Cardiac muscle cell (in vitro differentiated cells and primary cell): Measurements from ENCODE around the gene RSPH3. TPM values are rescaled to one million over a fixed set of nuclear protein-coding genes. Genes with fewer than 3 reads are reported as not detected.
A peak's percentile ranks its signal among the peaks of the same experiment; 100 is the strongest.

Source experiments
- DNase-seq, 2 donors: peaks; one replicate each; pipeline versions ENCODE4 v3.0.0 to v3.0.0-alpha.2; 2010 to 2017; ENCODE audit warnings: low read depth in 1 of 2, low spot score in 1 of 2
- H3K27ac ChIP-seq: fragments of 200-600 bp; sonication (generic); 2 replicates; pipeline ENCODE4 v1.5.1; 2016
- H3K27me3 ChIP-seq: fragments of 200-600 bp; sonication (generic); 2 replicates; pipeline ENCODE4 v1.6.0; 2016; ENCODE audit warnings: control low read depth
- H3K36me3 ChIP-seq: fragments of 200-600 bp; sonication (generic); 2 replicates; pipeline ENCODE4 v1.5.1; 2016; ENCODE audit warnings: control low read depth
- H3K4me1 ChIP-seq: fragments of 200-600 bp; sonication (generic); 2 replicates; pipeline ENCODE4 v1.8.1; 2017; ENCODE audit warnings: low read depth, mild to moderate bottlenecking, mixed run types
- H3K4me3 ChIP-seq: fragments of 200-600 bp; sonication (generic); 2 replicates; pipeline ENCODE4 v1.5.1; 2016; ENCODE audit warnings: mild to moderate bottlenecking
- H3K9me3 ChIP-seq: fragments of 200-600 bp; sonication (generic); 2 replicates; pipeline ENCODE4 v1.5.1; 2017; ENCODE audit warnings: low read depth, mild to moderate bottlenecking, control low read depth
- polyA plus RNA-seq: library from polyadenylated mRNA; unstranded; fragments of >200 nt; fragmentation: Nextera tagmentation; extraction: Ambion mirVana; gene quantifications from 2 replicates; pipeline ENCODE4 v1.2.1, GENCODE V29; 2016
- total RNA-seq: library from RNA; depleted of rRNA; stranded (reverse); fragments of >200 nt; gene quantifications from 2 replicates; pipeline ENCODE4 v1.2.3, GENCODE V29; 2016
- TF ChIP-seq, protein P1 (sequence below): IDR thresholded peaks from 2 replicates; pipeline ENCODE4 v1.5.1; 2012; ENCODE audit warnings: low read depth, mild to moderate bottlenecking, low read length

The RSPH3 gene
- total and polyA plus RNA-seq, 2 experiments from 2014 or later = 13.8 to 19.7 TPM

DNA sequence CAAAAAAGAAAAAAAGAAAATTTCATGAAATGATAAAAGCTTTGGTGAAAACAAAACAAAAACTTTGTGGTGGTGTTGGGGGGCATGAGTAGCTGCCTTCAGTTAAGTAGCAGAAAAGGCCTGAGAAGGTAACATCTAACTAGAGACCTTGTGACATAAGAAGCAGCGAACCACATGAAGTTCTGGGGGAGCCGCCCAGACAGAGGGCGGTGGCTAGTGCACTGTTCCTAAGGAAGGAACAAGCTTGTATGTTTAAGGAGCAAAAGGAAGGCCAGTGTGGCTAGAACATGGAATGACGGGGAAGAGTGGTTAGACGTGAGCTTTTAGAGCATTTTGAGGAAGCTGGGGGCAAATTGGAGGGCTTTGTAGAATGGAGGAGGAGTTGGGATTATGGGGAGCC lies 7.5 kb upstream of the RSPH3 start:
- Histone ChIP-seq H3K9me3 (no peaks in the 10 kb centered on the region), H3K27ac (no peak overlapping the region), H3K4me1 (peaks cover 7% of the 10 kb centered on the region), H3K27me3 (no peaks in the 10 kb centered on the region), H3K36me3 (no peaks in the 10 kb centered on the region), H3K4me3 (no peak overlapping the region)
- DNase-seq = no peak
- TF ChIP-seq, protein P1, sequence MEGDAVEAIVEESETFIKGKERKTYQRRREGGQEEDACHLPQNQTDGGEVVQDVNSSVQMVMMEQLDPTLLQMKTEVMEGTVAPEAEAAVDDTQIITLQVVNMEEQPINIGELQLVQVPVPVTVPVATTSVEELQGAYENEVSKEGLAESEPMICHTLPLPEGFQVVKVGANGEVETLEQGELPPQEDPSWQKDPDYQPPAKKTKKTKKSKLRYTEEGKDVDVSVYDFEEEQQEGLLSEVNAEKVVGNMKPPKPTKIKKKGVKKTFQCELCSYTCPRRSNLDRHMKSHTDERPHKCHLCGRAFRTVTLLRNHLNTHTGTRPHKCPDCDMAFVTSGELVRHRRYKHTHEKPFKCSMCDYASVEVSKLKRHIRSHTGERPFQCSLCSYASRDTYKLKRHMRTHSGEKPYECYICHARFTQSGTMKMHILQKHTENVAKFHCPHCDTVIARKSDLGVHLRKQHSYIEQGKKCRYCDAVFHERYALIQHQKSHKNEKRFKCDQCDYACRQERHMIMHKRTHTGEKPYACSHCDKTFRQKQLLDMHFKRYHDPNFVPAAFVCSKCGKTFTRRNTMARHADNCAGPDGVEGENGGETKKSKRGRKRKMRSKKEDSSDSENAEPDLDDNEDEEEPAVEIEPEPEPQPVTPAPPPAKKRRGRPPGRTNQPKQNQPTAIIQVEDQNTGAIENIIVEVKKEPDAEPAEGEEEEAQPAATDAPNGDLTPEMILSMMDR = no peak

DNA sequence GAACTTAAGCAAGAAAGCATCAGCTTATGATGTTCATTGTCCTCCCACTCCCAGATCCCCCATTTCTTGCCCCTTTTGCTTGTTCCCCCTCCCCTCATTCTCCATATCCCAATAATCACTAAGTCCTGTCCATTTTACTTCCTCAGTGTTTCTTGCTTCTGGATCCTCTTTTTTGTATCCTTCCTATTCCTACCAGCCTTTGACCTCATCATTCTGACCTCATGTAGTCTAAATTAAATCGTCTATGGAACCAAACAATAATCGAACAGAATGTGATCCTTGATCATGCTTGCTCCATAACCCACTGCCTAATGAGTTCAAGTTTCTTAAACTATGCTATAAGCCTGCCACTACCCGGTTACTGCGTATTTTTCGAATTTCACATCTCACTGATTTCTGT lies 5.4 kb upstream of the RSPH3 start:
- H3K27me3 ChIP-seq = no peaks in the 10 kb centered on the region
- H3K36me3 ChIP-seq = no peaks in the 10 kb centered on the region
- H3K4me3 ChIP-seq = no peak overlapping the region
- H3K4me1 ChIP-seq = peaks cover 13% of the 10 kb centered on the region
- no peak for DNase-seq
- H3K27ac ChIP-seq = no peak overlapping the region
- TF ChIP-seq, protein P1 = no peak
- no peaks in the 10 kb centered on the region for H3K9me3 ChIP-seq

DNA sequence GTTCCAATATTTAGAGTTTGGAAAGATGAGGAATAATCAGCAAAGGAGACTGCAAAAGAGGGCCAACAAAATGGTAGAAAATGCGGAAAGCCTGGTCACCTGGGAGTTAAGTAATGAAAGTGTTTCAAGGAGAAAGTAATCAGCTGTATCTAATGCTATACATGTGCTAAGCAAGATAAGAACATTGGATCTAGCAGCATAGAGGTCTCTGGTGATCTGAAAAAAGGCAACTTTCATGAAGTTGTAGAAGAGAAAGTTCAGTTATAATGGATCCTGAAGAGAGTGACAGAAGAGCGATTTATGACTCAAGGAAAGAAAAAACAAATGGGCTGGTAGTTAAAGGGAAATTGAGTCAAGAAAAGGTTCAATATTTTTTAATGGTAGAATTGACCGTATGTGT lies 4.6 kb upstream of the RSPH3 start:
- Histone ChIP-seq H3K27me3 (no peaks in the 10 kb centered on the region), H3K9me3 (no peaks in the 10 kb centered on the region), H3K4me3 (no peak overlapping the region), H3K27ac (no peak overlapping the region), H3K36me3 (no peaks in the 10 kb centered on the region), H3K4me1 (peaks cover 13% of the 10 kb centered on the region)
- no peak for DNase-seq
- TF ChIP-seq, protein P1 = no peak

DNA sequence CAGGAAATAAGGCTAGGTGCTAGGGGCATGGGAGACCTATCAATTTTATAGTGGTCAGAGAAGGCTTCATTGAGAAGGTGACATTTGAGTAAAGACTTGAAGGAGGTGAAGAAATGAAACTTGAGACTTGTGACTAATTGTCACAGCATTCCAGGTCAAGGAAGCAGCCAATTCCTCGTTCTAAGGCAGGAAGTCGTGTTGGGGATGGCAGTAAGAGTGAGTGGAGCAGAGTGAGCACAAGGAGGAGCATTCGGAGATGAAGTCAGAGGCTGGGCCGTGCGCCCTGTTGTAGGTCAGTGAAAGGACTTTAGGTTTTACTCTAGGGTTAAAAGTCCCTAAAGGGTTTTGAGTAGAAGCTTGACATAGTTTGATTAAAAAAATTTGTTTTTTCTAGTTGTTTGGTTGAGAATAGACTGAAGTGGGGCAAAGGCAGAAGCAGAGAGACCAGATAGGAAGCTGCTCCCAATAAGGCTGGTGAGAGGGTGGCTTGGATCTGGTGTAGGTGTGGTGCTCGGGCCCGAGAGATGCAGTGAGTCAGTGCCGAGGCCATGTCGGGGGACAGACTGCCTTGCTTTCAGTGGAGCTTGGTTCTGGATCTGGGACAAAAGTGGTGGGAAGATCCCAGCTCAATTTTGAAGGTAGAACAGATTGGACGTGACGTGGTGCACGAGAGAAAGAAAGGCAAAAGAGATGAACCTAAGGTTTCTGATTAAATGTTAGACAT lies 2.6 kb upstream of the RSPH3 start:
- H3K4me1 ChIP-seq = peaks cover 13% of the 10 kb centered on the region
- no peaks in the 10 kb centered on the region for H3K27me3 ChIP-seq
- no peaks in the 10 kb centered on the region for H3K36me3 ChIP-seq
- no peaks in the 10 kb centered on the region for H3K9me3 ChIP-seq
- TF ChIP-seq, protein P1 = no peak
- no peak overlapping the region for H3K27ac ChIP-seq
- H3K4me3 ChIP-seq = no peak overlapping the region
- no peak for DNase-seq

DNA sequence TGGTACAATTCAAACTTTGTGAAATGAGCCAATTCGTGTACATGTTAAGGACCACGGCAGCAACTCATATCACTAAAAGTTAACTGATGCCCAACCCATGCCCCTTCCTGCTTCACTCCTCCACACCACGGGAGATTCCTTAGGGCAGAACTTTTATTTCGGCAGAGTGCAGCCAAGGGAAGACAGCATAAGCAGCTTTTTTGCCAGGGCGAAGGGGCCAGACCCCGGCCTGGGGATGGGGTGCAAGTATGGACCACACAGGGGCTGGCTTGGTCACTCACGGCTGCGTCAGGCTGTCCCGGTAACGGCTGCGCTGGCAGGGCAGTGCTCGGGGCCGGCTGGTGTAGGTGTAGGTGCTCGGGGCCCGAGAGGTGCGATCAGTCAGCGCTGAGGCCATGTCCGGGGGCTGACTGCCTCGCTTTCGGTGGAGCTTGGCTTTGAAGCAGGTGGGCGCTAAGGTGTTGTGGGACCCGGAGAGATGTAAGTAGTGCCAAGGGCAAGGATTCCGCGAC lies 792 bp downstream of the RSPH3 start:
- Histone ChIP-seq H3K4me1 (peaks cover 11% of the 10 kb centered on the region), H3K4me3 (peak overlapping the region; percentile 63), H3K9me3 (no peaks in the 10 kb centered on the region), H3K27ac (peak overlapping the region; percentile 63), H3K36me3 (no peaks in the 10 kb centered on the region), H3K27me3 (no peaks in the 10 kb centered on the region)
- TF ChIP-seq, protein P1 = no peak
- peak in 1 of 2 donors; percentile 25 for DNase-seq
